ENCODE results near the gene HNF1B. TPM values are rescaled to one million over a fixed set of nuclear protein-coding genes. Genes with fewer than 3 reads are reported as not detected.

The HNF1B gene
- total RNA-seq, 1 experiment from 2014 or later: 2.0 TPM

DNA sequence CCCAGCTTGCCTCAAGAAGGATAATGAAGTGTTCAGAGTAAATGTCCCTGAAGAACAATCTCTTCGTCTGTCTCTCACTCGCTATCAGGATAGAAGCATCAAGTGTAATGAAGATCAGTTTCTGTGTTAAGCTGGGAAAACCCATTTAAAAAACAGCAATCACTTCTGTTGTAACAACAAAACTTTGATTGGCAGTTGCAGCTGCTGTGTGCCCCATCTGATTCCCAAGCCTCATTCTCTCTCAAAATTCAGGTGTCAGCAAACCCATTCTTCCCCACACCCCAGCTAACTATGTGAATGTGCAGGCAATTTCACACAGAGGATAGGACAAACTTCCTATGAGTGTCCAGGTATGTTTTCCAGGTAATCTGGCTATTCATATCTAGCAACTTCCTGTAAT lies 2.4 kb upstream of the HNF1B start:
- no peak overlapping the region for H3K4me2 ChIP-seq (ENCODE audit: low read length)
- H3K27ac ChIP-seq (ENCODE audit: low read length): no peak overlapping the region
- no peaks in the 10 kb centered on the region for H3F3A ChIP-seq (ENCODE audit: low read length, unreplicated experiment)
- DNase-seq (no peak), ATAC-seq (no peak)
- POLR2A ChIA-PET (ENCODE audit: unreplicated experiment): no interaction called here
- H3K36me3 ChIP-seq (ENCODE audit: low read depth, low read length): no peaks in the 10 kb centered on the region
- H3K27me3 ChIP-seq (ENCODE audit: low read length): peaks cover 35% of the 10 kb centered on the region
- CTCF ChIA-PET: no interaction called here
- H3K4me1 ChIP-seq (ENCODE audit: insufficient read depth, low read length): peaks cover 4% of the 10 kb centered on the region
- H3K9me3 ChIP-seq (ENCODE audit: low read length): no peaks in the 10 kb centered on the region
- no TSS peak for BruUV-seq (replicated peaks)
- H3K9me2 ChIP-seq (replicated peaks; ENCODE audit: low read length): no peaks in the 10 kb centered on the region
- no peak overlapping the region for H2AFZ ChIP-seq (ENCODE audit: low read length)
- TF ChIP-seq, protein P1, sequence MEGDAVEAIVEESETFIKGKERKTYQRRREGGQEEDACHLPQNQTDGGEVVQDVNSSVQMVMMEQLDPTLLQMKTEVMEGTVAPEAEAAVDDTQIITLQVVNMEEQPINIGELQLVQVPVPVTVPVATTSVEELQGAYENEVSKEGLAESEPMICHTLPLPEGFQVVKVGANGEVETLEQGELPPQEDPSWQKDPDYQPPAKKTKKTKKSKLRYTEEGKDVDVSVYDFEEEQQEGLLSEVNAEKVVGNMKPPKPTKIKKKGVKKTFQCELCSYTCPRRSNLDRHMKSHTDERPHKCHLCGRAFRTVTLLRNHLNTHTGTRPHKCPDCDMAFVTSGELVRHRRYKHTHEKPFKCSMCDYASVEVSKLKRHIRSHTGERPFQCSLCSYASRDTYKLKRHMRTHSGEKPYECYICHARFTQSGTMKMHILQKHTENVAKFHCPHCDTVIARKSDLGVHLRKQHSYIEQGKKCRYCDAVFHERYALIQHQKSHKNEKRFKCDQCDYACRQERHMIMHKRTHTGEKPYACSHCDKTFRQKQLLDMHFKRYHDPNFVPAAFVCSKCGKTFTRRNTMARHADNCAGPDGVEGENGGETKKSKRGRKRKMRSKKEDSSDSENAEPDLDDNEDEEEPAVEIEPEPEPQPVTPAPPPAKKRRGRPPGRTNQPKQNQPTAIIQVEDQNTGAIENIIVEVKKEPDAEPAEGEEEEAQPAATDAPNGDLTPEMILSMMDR (conservative IDR thresholded peaks at IDR 0.05; ENCODE audit: low read depth, low read length): no peak
- TF ChIP-seq EZH2phosphoT487 (IDR thresholded peaks at IDR 0.05; ENCODE audit: borderline replicate concordance, low read length) (no peak), EZH2 (IDR thresholded peaks at IDR 0.05; ENCODE audit: low read length, unreplicated experiment) (no peak)
- H4K20me1 ChIP-seq (ENCODE audit: low read length): no peaks in the 10 kb centered on the region
- no peak overlapping the region for H3K9ac ChIP-seq (ENCODE audit: low read length)
- intact Hi-C loops (cut with micrococcal nuclease): no loop called here
- H3K79me2 ChIP-seq (ENCODE audit: low read length): peaks cover 21% of the 10 kb centered on the region
- no peak overlapping the region for H3K4me3 ChIP-seq (ENCODE audit: low read length)

DNA sequence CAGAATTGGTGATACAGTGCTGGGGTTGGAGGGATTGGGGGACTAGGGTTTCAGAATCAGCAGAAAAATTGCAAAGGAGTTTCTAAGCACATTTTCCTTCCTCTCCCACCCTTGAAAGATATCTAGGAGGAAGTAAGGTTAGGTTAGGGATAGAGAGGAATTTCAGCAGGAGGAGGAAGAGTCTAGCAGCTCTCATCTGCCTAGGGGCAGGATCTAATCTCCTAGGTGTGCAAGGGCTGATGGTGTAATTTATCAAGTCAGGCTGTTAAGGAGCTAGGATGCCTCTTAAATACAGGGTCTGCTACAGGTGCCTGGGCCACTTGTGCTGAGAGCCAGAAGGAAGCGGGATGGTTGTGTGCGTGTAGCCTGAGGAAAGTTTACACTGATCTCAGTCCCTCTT lies 1.8 kb upstream of the HNF1B start:
- no peak overlapping the region for H3K4me3 ChIP-seq (ENCODE audit: low read length)
- no peak for TF ChIP-seq EZH2phosphoT487 (IDR thresholded peaks at IDR 0.05; ENCODE audit: borderline replicate concordance, low read length)
- TF ChIP-seq, protein P1 (conservative IDR thresholded peaks at IDR 0.05; ENCODE audit: low read depth, low read length): no peak
- TF ChIP-seq EZH2 (IDR thresholded peaks at IDR 0.05; ENCODE audit: low read length, unreplicated experiment): no peak

DNA sequence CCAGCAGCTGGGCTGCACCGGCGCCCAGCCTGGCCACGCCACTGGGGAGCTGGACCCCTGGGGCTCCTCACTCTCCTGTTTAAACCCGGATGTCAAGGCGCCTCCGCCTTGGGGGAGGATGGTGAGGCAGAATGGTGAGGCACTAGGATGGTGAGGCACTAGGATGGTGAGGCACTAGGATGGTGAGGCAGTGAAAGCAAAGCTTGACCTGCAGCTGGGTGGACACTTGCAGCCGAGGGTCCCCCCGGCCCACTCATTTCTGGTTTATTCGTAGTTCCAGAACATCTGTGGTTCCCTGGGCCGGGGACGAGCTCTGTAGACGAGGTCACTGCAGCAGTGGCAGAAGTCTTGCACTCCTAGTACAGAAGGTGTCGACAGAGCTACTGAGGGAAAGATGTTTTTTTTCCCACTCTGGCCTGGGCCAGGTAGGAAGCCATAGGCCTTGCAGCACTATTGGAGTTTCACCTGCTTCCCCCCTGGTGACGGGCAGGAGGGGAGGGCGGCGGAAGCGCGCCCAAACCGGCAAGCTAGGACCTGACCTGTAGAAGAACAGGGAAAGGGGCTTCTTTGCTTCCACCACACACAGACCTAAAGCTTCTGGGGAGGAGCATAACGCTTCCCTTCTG lies 1.1 kb upstream of the HNF1B start:
- no peaks in the 10 kb centered on the region for H3K9me3 ChIP-seq (ENCODE audit: low read length)
- intact Hi-C loops (cut with micrococcal nuclease): loop anchor here (2.0 kb wide), 1 partner anchor 43 kb away; no protein-coding TSS in a partner anchor
- H3K4me2 ChIP-seq (ENCODE audit: low read length): peak overlapping the region; percentile 86
- peak overlapping the region; percentile 76 for H3K4me3 ChIP-seq (ENCODE audit: low read length)
- H3K4me1 ChIP-seq (ENCODE audit: insufficient read depth, low read length): no peaks in the 10 kb centered on the region
- H3K9me2 ChIP-seq (replicated peaks; ENCODE audit: low read length): no peaks in the 10 kb centered on the region
- H3K9ac ChIP-seq (ENCODE audit: low read length): peak overlapping the region; percentile 27; the same call in 1 of the 2 replicates
- no peaks in the 10 kb centered on the region for H4K20me1 ChIP-seq (ENCODE audit: low read length)
- ChIA-PET CTCF (interaction anchor here (0.6 to 0.8 kb wide), 2 partner anchors 24 to 70 kb away, joined by 3 to 5 read pairs; no protein-coding TSS in a partner anchor), POLR2A (ENCODE audit: unreplicated experiment) (no interaction called here)
- no peaks in the 10 kb centered on the region for H3K36me3 ChIP-seq (ENCODE audit: low read depth, low read length)
- no peak for DNase-seq
- ATAC-seq: no peak
- no peaks in the 10 kb centered on the region for H3F3A ChIP-seq (ENCODE audit: low read length, unreplicated experiment)
- H3K79me2 ChIP-seq (ENCODE audit: low read length): peaks cover 34% of the 10 kb centered on the region
- H2AFZ ChIP-seq (ENCODE audit: low read length): peak overlapping the region; percentile 76; the same call in 1 of the 2 replicates
- no peak overlapping the region for H3K27ac ChIP-seq (ENCODE audit: low read length)
- TF ChIP-seq EZH2phosphoT487 (IDR thresholded peaks at IDR 0.05; ENCODE audit: borderline replicate concordance, low read length) (no peak), EZH2 (IDR thresholded peaks at IDR 0.05; ENCODE audit: low read length, unreplicated experiment) (no peak)
- TF ChIP-seq, protein P1 (conservative IDR thresholded peaks at IDR 0.05; ENCODE audit: low read depth, low read length): no peak
- peaks cover 46% of the 10 kb centered on the region for H3K27me3 ChIP-seq (ENCODE audit: low read length)
- no TSS peak for BruUV-seq (replicated peaks)

More for the DNA sequence above, 1.8 kb upstream of the HNF1B start:
- no TSS peak for BruUV-seq (replicated peaks)
- no peaks in the 10 kb centered on the region for H4K20me1 ChIP-seq (ENCODE audit: low read length)
- H3K79me2 ChIP-seq (ENCODE audit: low read length): peaks cover 27% of the 10 kb centered on the region
- no peak overlapping the region for H2AFZ ChIP-seq (ENCODE audit: low read length)
- ChIA-PET CTCF (no interaction called here), POLR2A (ENCODE audit: unreplicated experiment) (no interaction called here)
- no peaks in the 10 kb centered on the region for H3K36me3 ChIP-seq (ENCODE audit: low read depth, low read length)
- intact Hi-C loops (cut with micrococcal nuclease): no loop called here
- no peaks in the 10 kb centered on the region for H3K4me1 ChIP-seq (ENCODE audit: insufficient read depth, low read length)
- no peak overlapping the region for H3K27ac ChIP-seq (ENCODE audit: low read length)
- no peak overlapping the region for H3K4me2 ChIP-seq (ENCODE audit: low read length)
- H3F3A ChIP-seq (ENCODE audit: low read length, unreplicated experiment): no peaks in the 10 kb centered on the region
- H3K9me3 ChIP-seq (ENCODE audit: low read length): no peaks in the 10 kb centered on the region
- ATAC-seq (no peak), DNase-seq (no peak)
- H3K9ac ChIP-seq (ENCODE audit: low read length): no peak overlapping the region
- peaks cover 41% of the 10 kb centered on the region for H3K27me3 ChIP-seq (ENCODE audit: low read length)
- H3K9me2 ChIP-seq (replicated peaks; ENCODE audit: low read length): no peaks in the 10 kb centered on the region

Data from PC-3 (cell line).